Liver (tissue), 3 donors: ENCODE measurements around the gene BPGM.

Source experiments
- EGR1 ChIP-seq, 2 donors: IDR thresholded peaks; 2 replicates each; pipeline ENCODE4 v1.6.1; 2016 to 2018; ENCODE audit warnings: antibody characterized with exemption in 2 of 2, low read depth in 2 of 2
- JUND ChIP-seq, 2 donors: IDR thresholded peaks; 2 replicates each; pipeline ENCODE4 v1.6.1; 2016; ENCODE audit warnings: antibody characterized with exemption in 2 of 2
- MAX ChIP-seq: IDR thresholded peaks from 2 replicates; pipeline ENCODE4 v1.6.1; 2016; ENCODE audit warnings: antibody characterized with exemption
- RAD21 ChIP-seq, 2 donors: IDR thresholded peaks; 2 replicates each; pipeline ENCODE4 v1.6.1; 2016; ENCODE audit warnings: antibody characterized with exemption in 2 of 2, mild to moderate bottlenecking in 2 of 2
- SP1 ChIP-seq: IDR thresholded peaks from 2 replicates; pipeline ENCODE4 v1.6.1; 2018; ENCODE audit warnings: antibody characterized with exemption, mild to moderate bottlenecking
- YY1 ChIP-seq: IDR thresholded peaks from 2 replicates; pipeline ENCODE4 v1.6.1; 2016; ENCODE audit warnings: antibody characterized with exemption, mild to moderate bottlenecking
- ZBTB33 ChIP-seq: IDR thresholded peaks from 2 replicates; pipeline ENCODE4 v1.6.1; 2016; ENCODE audit warnings: antibody characterized with exemption
- TF ChIP-seq, protein P1 (sequence below): fragments of 150-350 bp; IDR thresholded peaks from 2 replicates; pipeline ENCODE4 v1.5.1; 2017; ENCODE audit warnings: improper control_type of control experiment, low read depth, low read length; ENCODE audit not compliant: missing input control
- donor health status: healthy.
- donor health status: healthy.

DNA sequence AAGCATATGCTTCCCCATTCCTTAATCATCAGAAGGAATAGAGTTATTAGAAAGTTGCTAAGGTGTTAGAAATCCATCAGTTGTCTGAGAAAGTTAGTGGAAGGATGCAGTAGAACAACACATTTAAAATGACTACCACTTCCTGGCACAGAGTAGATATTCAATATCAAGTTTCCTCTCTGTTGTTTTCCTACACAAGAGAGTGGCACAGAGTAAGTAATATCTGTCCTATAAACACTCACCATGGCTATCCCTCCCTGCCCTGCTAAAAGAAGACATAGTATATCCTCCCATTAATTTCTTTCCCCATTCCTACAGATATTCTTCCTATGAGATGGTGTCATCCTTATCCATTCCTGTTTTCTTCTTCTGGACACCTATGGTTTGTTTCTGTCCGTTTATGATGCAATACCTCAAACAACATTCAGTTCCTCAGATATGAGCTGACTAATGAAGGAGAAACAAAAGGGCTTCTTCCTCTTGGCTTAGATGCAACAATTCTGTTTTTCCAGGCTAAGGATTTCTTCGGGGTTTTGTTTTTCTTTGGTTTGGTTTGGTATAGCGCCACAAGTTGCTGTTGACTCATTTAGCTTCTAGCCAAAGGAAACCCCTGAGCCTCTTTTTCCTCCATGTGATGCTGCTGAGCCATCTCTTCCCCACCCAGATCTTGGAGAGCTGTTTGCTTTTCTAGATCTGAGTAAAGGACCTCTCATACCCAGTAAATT, 32.9 kb upstream of the BPGM start:
- TF ChIP-seq, protein P1, sequence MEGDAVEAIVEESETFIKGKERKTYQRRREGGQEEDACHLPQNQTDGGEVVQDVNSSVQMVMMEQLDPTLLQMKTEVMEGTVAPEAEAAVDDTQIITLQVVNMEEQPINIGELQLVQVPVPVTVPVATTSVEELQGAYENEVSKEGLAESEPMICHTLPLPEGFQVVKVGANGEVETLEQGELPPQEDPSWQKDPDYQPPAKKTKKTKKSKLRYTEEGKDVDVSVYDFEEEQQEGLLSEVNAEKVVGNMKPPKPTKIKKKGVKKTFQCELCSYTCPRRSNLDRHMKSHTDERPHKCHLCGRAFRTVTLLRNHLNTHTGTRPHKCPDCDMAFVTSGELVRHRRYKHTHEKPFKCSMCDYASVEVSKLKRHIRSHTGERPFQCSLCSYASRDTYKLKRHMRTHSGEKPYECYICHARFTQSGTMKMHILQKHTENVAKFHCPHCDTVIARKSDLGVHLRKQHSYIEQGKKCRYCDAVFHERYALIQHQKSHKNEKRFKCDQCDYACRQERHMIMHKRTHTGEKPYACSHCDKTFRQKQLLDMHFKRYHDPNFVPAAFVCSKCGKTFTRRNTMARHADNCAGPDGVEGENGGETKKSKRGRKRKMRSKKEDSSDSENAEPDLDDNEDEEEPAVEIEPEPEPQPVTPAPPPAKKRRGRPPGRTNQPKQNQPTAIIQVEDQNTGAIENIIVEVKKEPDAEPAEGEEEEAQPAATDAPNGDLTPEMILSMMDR = no peak
- TF ChIP-seq YY1 = no peak
- TF ChIP-seq JUND (IDR thresholded peaks at IDR 0.05) = no peak
- no peak for TF ChIP-seq MAX
- no peak for TF ChIP-seq ZBTB33
- TF ChIP-seq RAD21 (IDR thresholded peaks at IDR 0.05) = no peak
- TF ChIP-seq SP1 = no peak
- TF ChIP-seq EGR1 (IDR thresholded peaks at IDR 0.05; ENCODE audit: low read depth in 2 of 2) = no peak
